ENCODE data around the gene TNFRSF21. TPM values are rescaled to one million over a fixed set of nuclear protein-coding genes. Genes with fewer than 3 reads are reported as not detected.

Gene TNFRSF21
- total and polyA plus RNA-seq, 10 of the 15 experiments (the other 5 are each of a cell fraction or from before 2014, with no cell fraction given) = 0.09 to 1.0 (median 0.27) TPM

GRCh38 chr6:47342824-47343223 lies 33.1 kb upstream of the TNFRSF21 start:
- intact Hi-C loops (cut with micrococcal nuclease; ENCODE audit: unreplicated experiment) (no loop called here), in situ Hi-C loops (cut with MboI) (no loop called here)
- no peaks in the 10 kb centered on the region for H4K20me1 ChIP-seq (ENCODE audit: control insufficient read depth, insufficient read depth)
- no peak overlapping the region for H3K27ac ChIP-seq (ENCODE audit: control insufficient read depth, insufficient read depth)
- H3K9ac ChIP-seq (ENCODE audit: control insufficient read depth, insufficient read depth, low read length) = no peak overlapping the region
- ChIA-PET POLR2A (no interaction called here), RAD21 (ENCODE audit: unreplicated experiment) (interaction anchor here (1.2 kb wide), 1 partner anchor 245 kb away, joined by 3 read pairs; no protein-coding TSS in a partner anchor), CTCF (interaction anchor here (1.0 kb wide), 1 partner anchor 9 kb away, joined by 3 read pairs; no protein-coding TSS in a partner anchor), SMC1A (ENCODE audit: uncharacterized antibody, unreplicated experiment) (interaction anchor here (0.9 kb wide), 1 partner anchor 13 kb away, joined by 3 read pairs; no protein-coding TSS in a partner anchor)
- WGBS (ENCODE audit: insufficient coverage, insufficient replicate concordance, low lambda C conversion rate, missing lambda C conversion rate) = 32% methylated on average over 8 of the region's 8 CpGs
- no peaks in the 10 kb centered on the region for H3K4me1 ChIP-seq (ENCODE audit: control insufficient read depth, insufficient read depth, low read length)
- no peak overlapping the region for H3K4me3 ChIP-seq
- H3K79me2 ChIP-seq (ENCODE audit: control insufficient read depth, insufficient read depth, low read length) = no peaks in the 10 kb centered on the region
- no peak overlapping the region for H3K4me2 ChIP-seq (ENCODE audit: control insufficient read depth, insufficient read depth)
- H3K36me3 ChIP-seq (ENCODE audit: control insufficient read depth in 2 of 2, insufficient read depth in 2 of 2, low read length in 1 of 2) = no peaks in the 10 kb centered on the region
- no peaks in the 10 kb centered on the region for H3K9me3 ChIP-seq (replicated peaks; ENCODE audit: control insufficient read depth, insufficient read depth, low read length)
- BruUV-seq (replicated peaks) = no TSS peak
- ATAC-seq (no peak), DNase-seq (ENCODE audit: low read depth, low spot score) (no peak), FAIRE-seq (no peak)
- no peak for TF ChIP-seq RELB (IDR thresholded peaks at IDR 0.05; ENCODE audit: low read depth)
- H3K27me3 ChIP-seq (replicated peaks in 1 of 2; ENCODE audit: control insufficient read depth in 2 of 2, insufficient read depth in 2 of 2, low read length in 1 of 2) = 0 out of 4 replicates have a peak, but pooled peaks cover 0 to 6% of the 10 kb centered on the region in 2 experiments
- H2AFZ ChIP-seq (ENCODE audit: control insufficient read depth, low read depth, low read length) = no peak overlapping the region

DNA sequence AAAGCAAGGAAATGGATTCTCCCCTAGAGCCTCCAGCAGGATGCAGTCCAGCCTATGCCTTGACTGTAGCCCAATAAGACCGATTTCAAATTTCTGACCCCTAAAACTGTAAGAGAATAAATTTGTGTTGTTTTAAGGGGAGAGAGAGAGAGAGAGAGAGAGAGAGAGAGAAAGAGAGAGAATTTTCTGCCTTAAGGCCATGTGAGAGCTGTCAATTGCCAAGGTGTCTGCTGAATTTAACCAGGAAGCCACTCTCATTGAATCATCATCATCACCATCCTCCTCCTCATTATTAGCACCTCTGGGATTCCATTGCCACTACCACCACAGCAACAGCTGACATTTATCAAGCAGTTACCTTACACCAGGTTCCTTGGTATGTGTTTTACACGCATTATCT lies 27.8 kb upstream of the TNFRSF21 start:
- SMC1A ChIA-PET (ENCODE audit: uncharacterized antibody, unreplicated experiment) = interaction anchor here (1.0 kb wide), 1 partner anchor 23 kb away, joined by 3 read pairs; no protein-coding TSS in a partner anchor
- RAD21 ChIA-PET (ENCODE audit: unreplicated experiment) = no interaction called here
- Histone ChIP-seq H4K20me1 (ENCODE audit: control insufficient read depth, insufficient read depth) (no peaks in the 10 kb centered on the region), H3K9ac (ENCODE audit: control insufficient read depth, insufficient read depth, low read length) (no peak overlapping the region), H3K4me2 (ENCODE audit: control insufficient read depth, insufficient read depth) (no peak overlapping the region), H3K9me3 (replicated peaks; ENCODE audit: control insufficient read depth, insufficient read depth, low read length) (no peaks in the 10 kb centered on the region), H2AFZ (ENCODE audit: control insufficient read depth, low read depth, low read length) (no peak overlapping the region), H3K36me3 (ENCODE audit: control insufficient read depth in 2 of 2, insufficient read depth in 2 of 2, low read length in 1 of 2) (no peaks in the 10 kb centered on the region), H3K27ac (ENCODE audit: control insufficient read depth, insufficient read depth) (no peak overlapping the region), H3K4me3 (no peak overlapping the region), H3K79me2 (ENCODE audit: control insufficient read depth, insufficient read depth, low read length) (no peaks in the 10 kb centered on the region), H3K4me1 (ENCODE audit: control insufficient read depth, insufficient read depth, low read length) (peaks cover 6% of the 10 kb centered on the region), H3K27me3 (replicated peaks in 1 of 2; ENCODE audit: control insufficient read depth in 2 of 2, insufficient read depth in 2 of 2, low read length in 1 of 2) (0 out of 4 replicates have a peak, but pooled peaks cover 2% of the 10 kb centered on the region in 2 experiments)
- no TSS peak for BruUV-seq (replicated peaks)
- in situ Hi-C loops (cut with MboI) = no loop called here
- FAIRE-seq (no peak), ATAC-seq (no peak), DNase-seq (ENCODE audit: low read depth, low spot score) (no peak)
- intact Hi-C loops (cut with micrococcal nuclease; ENCODE audit: unreplicated experiment) = no loop called here
- WGBS (ENCODE audit: insufficient coverage, insufficient replicate concordance, low lambda C conversion rate, missing lambda C conversion rate) = 69% methylated on average over 2 of the region's 2 CpGs
- POLR2A ChIA-PET = no interaction called here
- CTCF ChIA-PET = interaction anchor here (0.5 kb wide), 1 partner anchor 278 kb away, joined by 3 read pairs; no protein-coding TSS in a partner anchor
- TF ChIP-seq HCFC1 (IDR thresholded peaks at IDR 0.05; ENCODE audit: low read length) (no peak), MTA3 (IDR thresholded peaks at IDR 0.05; ENCODE audit: borderline replicate concordance, low read length) (no peak), HDGF (IDR thresholded peaks at IDR 0.05) (no peak), SMAD1 (IDR thresholded peaks at IDR 0.05; ENCODE audit: low read depth, partially characterized antibody) (no peak), IKZF2 (IDR thresholded peaks at IDR 0.05) (no peak), RB1 (IDR thresholded peaks at IDR 0.05; ENCODE audit: borderline replicate concordance) (no peak), IKZF1 (conservative IDR thresholded peaks at IDR 0.05) (no peak), CREB1 (IDR thresholded peaks at IDR 0.05; ENCODE audit: low read depth) (no peak), ZSCAN29 (IDR thresholded peaks at IDR 0.05) (no peak), ZNF274 (IDR thresholded peaks at IDR 0.05; ENCODE audit: insufficient read depth, insufficient read length) (no peak), NRF1 (conservative IDR thresholded peaks at IDR 0.05; ENCODE audit: low read depth, low read length) (no peak), ZBTB40 (IDR thresholded peaks at IDR 0.05; ENCODE audit: borderline replicate concordance) (no peak)
